Measurements from ENCODE around the gene PLAAT4. TPM values are rescaled to one million over a fixed set of nuclear protein-coding genes. Genes with fewer than 3 reads are reported as not detected.

PLAAT4 gene, protein sequence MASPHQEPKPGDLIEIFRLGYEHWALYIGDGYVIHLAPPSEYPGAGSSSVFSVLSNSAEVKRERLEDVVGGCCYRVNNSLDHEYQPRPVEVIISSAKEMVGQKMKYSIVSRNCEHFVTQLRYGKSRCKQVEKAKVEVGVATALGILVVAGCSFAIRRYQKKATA
- 25.3 TPM for total RNA-seq
- long read RNA-seq, transcript RARRES3-201 (4 exons, 749 nt) = major isoform, 6 of 8 reads
- long read RNA-seq, partial matches to known transcripts = 1 of 8 reads
- long read RNA-seq, other reads (novel, unspliced or antisense) = 0 of 8 reads

DNA sequence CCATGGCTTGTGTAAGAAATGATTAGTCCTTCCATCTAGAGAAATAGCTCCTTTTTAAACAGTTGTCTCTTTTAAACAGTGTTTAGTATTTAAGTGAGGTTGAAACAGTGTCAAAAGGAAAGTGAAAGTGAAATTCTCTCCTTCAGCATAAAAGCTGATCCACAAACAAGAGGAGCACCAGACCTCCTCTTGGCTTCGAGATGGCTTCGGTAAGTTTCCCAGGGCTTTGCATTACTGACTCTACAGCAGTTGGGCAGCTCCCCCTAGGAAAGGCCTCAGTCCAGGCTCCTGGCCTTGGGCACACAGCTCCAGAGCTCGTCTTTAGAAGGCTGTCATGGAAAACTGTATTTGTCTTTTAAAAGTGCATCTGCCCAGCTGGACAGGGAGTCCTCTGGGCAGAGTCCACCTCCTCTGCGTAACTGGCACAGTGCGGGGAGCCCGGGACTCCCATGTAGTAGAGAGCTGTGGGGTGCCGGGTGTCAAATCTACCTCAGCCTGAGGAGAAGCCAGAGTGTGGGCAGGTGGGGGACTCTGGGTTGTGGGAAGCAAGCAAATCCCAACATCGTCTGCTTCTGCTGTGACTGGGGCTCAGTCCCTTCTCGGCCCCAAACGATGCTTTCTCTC is at the start of gene PLAAT4:
Gene PLAAT4, plus strand, starts transcription at position 140 of the 624 bp plus-strand sequence. Its CDS starts 61 bp downstream, at position 201.
- ATAC-seq = peak; percentile 67
- peak; percentile 48 for DNase-seq
- intact Hi-C loops (cut with micrococcal nuclease) = no loop called here

DNA sequence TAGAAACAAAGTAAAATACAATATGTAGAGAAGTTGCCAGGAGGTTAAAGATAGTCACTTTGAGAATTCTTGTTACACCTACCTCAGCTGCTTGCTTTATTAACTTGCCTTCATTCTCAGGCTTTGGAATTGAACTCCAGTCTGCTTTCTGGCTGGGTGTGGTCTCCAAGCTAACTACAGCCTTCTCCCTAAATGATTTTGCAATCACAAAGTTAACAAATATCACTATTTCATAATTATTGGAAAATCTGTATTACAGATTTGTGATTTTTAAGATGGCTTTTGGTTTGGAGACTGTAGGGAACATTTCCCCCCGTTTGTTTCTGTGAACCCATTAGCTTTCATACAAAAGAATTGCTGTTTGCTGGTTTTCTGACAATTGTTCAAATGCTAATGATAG is 47.8 kb upstream of the PLAAT4 start:
- ATAC-seq = no peak
- DNase-seq = no peak
- intact Hi-C loops (cut with micrococcal nuclease) = no loop called here

DNA sequence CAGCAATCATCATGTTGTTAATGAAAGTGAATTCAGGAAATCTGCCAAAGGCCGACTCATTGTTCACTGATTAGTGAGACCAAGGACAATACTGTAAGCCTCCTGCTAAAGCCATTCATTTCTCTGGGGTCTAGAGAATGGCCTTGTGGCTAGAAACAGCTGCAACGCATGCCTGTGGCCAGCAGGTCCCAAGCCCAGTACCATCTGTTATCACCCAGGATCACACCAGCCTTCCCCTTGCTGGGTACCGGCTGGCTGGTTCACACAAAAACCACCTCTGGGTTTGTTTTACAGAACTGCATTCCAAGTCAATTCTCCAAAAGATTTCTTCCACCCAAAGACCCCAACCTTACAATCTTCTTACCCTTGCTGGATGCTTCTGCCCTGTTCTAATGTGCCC is 46.7 kb upstream of the PLAAT4 start:
- DNase-seq (no peak), ATAC-seq (no peak)
- intact Hi-C loops (cut with micrococcal nuclease) = no loop called here

DNA sequence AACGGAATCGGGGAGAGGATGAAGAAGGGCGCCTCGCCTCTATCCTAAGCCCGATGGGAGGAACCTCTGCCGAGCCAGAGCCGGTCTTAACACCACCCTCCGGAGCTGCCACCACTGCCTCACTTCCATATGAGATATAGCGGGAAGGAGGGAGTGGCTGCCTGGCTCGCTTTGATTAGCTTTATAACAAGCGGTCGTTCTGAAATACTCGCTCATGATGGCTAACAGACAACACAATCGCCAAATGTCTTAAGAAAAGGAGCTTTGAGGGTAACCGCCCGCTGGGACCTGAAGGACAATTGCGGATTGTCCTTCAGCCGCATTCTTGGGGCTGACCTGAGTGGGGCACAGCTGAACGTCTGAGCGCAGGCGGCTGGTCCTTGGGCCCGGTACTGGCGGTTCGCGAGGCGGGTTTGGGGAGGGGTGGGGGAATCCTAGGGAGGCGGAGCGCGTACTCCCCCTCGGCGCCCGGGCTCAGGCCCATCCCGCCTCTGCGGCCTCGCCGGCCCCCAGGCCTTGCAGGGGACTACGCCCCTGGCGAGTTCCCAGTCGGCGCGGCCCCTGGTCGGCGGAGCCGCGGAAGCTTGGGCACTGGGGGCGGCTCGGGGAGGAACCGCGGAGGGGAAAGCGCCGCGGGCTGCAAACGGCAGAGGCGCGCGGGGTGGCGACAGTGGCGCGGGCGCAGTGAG is 45.9 kb upstream of the PLAAT4 start, which contains the start of gene PLAAT5:
Gene PLAAT5, minus strand, starts transcription at position 617 of the 689 bp plus-strand sequence. Its CDS starts 133 bp downstream, at position 484.
- DNase-seq (peak; percentile 69), ATAC-seq (peak; percentile 88)
- intact Hi-C loops (cut with micrococcal nuclease) = no loop called here

DNA sequence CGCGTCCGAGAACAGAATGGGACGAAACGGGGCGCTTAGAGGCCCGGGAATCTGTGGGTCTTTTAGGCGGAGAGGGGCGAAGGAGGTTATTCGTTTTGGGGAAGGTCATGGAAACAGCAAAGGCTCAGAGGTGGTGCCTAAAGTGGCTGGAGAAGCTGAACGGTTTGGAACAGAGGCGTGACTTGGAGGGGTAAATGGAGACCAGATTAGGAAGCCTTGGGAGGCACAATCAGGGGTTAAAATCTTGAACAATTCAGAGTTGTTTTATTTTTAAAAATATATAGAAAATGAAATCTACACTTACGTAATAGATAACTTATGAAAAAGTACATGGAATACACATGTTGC is 45.4 kb upstream of the PLAAT4 start:
- no peak for DNase-seq
- ATAC-seq = no peak
- intact Hi-C loops (cut with micrococcal nuclease) = no loop called here

DNA sequence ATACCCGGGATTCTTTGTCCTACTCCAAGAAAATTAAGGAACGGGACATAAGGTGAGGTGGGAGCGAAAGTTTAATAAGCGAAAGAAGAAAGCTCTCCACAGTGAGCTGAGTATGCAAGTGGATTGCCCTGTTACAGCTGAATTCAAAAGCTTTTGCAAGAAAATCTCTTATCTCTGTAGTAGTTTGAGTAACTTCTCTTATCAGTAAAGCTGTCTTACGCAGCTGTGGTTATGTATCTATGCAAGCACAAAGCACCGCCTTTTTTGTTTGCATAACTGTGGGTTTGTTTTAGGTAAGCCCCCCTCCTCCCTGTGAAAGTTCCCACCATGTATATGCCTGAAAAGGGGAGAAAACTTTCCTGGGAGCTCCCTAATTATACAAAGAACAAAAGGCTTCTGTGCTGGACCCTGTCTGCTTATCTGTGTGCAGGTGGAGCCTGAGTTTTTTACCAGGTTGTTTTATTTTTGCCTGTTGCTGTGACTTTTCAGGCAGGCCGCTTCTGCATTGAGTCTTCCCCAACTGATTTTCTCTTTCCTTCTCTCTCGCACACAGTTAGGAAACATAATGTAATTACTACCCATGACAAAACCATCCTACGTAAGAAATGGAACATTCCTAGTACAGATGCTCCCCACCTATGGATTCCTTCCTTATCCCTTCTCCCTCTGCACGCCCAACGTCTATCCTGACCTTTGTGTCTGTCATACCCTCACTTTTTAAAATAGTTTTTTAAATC is 44.8 kb upstream of the PLAAT4 start:
- intact Hi-C loops (cut with micrococcal nuclease) = no loop called here
- no peak for DNase-seq
- ATAC-seq = no peak

DNA sequence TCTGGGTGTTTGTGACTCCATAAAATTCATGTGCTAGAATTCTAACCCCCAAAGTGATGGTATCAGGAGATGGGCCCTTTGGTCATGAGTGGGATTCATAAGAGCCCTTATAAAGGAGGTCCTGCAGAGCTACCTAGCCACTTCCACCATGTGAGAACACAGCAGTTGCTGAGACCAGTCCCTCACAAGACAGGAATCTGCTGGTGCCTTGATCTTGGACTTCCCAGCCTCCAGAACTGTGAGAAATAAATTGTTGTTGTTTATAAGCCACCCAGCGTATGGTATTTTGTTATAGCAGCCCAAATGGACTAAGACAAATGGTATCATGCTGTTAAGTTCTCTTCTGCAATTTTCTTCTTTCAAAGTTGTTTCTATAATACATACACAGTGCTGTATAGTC is 44.2 kb upstream of the PLAAT4 start:
- DNase-seq (no peak), ATAC-seq (no peak)
- intact Hi-C loops (cut with micrococcal nuclease) = no loop called here

DNA sequence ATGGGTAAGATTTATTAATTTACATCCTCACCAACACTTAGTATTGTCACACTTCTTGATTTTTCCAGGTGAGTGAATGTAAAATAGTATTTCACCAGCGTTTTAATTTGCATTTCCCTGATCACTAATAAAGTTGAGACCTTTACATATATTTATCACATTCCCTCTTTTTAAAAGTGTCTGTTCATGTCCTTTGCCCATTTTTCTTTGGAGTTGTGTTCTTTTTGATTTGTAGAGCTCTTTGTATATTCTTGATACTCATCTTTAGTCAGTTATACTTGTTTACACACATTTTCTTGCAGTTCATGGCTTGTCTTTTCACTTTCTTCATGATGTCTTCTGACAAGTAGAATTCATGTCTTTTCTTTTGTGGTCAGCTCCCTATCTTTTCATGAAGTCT is 43.5 kb upstream of the PLAAT4 start:
- no peak for ATAC-seq
- no peak for DNase-seq
- intact Hi-C loops (cut with micrococcal nuclease) = no loop called here

DNA sequence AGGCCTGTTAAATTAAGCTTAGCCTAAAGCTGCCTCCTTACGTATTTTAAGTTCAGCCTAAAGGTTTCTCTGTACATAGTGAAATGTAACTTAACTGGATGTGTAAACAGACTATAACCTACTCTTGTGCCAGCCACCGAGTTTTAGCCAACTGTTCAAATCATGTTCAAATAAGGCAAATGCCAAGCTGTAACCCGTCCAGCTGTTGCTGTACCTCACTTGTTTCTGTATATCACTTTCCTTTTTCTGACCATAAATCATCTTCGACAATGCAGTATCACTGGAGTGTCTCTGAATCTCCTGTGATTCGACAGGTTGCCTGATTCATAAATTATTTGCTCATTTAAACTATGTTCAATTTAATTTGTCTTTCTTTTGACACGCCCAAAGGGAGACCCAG is 41.6 kb upstream of the PLAAT4 start:
- DNase-seq = no peak
- no peak for ATAC-seq
- intact Hi-C loops (cut with micrococcal nuclease) = no loop called here

DNA sequence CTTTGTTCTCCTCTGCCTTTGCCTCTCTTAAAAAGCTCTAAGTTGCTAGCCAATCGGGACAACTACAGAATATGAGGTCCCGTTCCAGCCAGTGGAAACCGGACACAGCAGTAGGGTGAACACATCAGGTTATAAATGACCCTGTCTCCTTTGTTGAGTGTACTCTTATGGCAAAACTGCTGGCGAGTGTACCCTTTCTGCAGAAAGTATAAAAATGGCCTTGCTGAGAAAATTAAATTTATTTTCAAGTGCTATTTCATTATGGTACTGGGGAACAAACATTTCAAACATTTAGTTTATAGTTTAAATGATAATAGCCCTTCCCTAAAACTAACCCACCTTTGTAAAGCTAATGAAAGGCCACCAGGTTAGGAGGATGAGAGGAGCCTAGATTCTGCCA is 36.7 kb upstream of the PLAAT4 start:
- intact Hi-C loops (cut with micrococcal nuclease) = no loop called here
- DNase-seq (no peak), ATAC-seq (no peak)

DNA sequence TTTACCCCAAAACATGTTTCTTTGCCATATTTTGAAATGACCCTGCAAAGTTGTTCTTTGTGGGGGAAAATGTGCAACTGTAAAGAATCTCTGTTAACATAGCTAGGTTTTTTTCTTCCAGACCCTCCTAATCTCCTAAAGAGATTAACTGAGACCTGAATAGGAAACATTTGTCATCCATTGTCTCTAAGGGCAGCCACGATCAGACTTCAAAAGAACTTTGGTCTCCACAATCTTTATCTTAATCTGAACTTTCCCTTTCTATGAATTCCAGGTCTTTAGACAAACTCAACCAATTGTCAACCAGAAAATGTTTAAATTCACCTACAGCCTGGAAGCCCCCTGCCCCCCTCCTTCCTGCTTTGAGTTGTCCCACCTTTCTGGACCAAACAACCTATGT is 35.4 kb upstream of the PLAAT4 start:
- DNase-seq = no peak
- ATAC-seq = no peak
- intact Hi-C loops (cut with micrococcal nuclease) = no loop called here

DNA sequence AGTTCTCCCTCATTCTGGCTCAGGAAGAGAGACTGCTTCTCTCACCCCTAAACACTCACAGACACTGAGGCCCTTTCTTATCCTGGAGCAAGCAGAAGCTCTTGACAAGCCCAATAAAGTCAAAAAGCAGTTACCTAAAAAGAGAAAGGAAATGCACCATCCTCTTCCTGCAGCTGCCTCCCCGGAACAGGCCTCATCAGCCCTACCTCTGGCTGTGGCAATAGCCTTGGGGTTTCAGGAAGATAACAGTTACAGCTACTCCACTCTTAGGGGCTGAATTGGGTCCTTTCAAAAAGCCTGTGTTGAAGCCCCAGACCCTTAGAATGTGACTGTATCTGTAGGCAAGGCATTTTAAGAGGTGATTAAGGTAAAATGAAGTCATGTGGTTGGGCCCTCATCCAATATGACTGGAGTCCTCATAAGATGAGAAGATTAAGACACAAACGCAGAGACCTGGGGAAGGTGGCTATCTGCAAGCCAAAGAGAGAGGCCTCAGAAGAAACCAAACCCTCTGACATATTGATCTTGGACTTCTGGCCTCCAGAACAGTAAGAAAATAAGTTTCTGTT is 34.3 kb upstream of the PLAAT4 start:
- intact Hi-C loops (cut with micrococcal nuclease) = no loop called here
- DNase-seq (no peak), ATAC-seq (no peak)

DNA sequence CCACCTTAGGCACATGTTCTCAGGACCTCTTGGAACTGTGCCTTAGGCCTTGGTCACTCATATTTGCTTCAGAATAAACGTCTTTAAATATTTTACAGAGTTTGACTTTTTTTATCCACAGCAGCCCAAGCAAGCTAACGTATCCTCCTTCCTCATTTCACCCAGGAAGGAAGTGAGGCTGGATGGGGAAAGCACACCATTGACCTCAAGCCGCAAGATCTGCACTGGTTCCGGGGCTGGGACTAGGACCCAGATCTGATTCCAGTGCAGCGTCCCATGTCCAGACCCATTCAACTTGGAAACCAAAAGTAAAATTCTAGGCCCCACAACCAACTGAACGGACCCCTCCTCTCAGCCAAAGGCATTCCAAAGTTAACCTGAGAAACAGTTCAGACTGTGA is 33.1 kb upstream of the PLAAT4 start:
- no peak for ATAC-seq
- intact Hi-C loops (cut with micrococcal nuclease) = no loop called here
- no peak for DNase-seq

DNA sequence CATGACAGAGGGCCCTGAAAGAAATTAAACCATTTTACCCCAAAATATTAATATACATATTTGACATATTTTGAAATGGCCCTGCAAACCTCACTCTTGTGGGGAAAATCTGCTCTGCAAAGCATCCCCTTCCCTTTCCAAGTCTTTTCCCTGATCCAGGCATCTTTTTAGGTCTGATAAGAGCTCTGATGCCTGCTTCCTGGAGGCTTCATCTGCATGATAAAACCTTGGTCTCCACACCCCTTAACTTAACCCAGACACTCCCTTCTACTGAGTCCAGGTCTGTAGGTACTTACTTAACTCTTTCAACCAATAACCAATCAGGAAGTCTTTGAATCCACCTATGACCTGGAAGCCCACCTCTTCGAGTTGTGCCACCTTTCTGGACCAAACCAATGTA is 32.6 kb upstream of the PLAAT4 start:
- ATAC-seq = no peak
- DNase-seq = no peak
- intact Hi-C loops (cut with micrococcal nuclease) = no loop called here

DNA sequence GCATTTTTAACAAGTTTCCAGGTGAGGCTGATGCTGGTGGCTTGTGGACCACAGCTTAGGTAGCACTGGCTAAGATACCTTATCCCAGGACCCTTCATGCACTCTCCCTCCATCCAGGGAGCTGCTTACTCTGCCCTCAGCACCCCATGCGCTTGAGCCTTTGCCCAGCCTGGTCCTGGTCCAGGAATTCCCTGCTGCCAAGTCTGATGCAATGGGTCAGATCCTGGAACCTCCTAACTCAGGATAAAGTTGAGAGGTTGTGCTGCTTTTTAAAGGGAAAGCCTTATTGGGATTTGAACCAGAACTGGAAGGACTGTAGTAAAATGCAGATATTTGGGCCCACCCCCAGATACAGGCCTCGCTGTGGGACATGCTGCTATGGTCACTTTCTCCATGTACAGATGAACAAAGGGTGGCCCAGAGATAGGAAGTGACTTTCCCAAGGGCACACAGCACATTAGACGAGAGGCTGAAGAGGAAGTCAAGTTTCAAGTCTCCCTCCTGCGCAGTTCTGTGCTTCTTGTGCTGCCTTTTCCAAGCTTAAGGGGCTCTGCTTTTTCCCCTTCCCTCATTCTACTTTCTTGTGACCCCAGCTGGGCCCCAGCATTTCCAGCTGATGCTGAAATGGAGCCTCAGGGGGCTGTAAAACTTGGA is 31.5 kb upstream of the PLAAT4 start:
- intact Hi-C loops (cut with micrococcal nuclease) = no loop called here
- DNase-seq = peak; percentile 75

DNA sequence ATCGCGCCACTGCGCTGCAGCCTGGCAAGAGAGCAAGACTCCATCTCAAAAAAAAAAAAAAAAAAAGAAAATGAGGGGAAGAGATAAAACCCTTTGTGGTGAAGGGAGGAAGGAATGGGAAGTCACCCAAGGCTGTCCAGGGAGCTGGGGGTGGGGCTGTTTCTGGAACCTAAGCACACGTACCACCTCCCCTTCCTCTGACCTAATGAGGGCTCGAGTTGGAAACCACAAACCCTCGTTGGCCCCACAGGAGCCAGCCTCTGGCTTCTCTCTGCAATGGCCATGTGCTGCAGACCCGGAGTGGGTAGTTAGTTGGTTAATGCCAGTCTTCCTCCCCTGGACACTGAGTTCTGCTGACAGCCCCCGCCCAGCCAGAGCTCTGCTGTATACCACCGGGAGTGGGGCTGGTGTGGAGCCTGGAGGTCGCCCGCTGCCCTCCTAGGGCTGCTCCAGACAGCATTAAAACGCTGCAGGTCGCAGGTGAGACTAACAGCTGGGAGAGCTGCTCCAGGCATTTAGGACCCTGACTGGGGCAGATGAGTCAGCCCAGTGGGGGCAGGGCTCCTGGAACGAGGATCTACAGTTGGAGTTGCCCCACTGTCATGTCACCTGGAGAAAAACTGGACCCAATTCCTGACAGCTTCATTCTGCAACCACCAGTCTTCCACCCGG is 30.6 kb upstream of the PLAAT4 start, which contains the start of gene LGALS12:
Gene LGALS12, plus strand, starts transcription at position 228 of the 672 bp plus-strand sequence. Its CDS starts 375 bp downstream, at position 603.
- intact Hi-C loops (cut with micrococcal nuclease) = no loop called here
- DNase-seq = no peak
- ATAC-seq = no peak

More for the DNA sequence above, 31.5 kb upstream of the PLAAT4 start:
- peak; percentile 83 for ATAC-seq

DNA sequence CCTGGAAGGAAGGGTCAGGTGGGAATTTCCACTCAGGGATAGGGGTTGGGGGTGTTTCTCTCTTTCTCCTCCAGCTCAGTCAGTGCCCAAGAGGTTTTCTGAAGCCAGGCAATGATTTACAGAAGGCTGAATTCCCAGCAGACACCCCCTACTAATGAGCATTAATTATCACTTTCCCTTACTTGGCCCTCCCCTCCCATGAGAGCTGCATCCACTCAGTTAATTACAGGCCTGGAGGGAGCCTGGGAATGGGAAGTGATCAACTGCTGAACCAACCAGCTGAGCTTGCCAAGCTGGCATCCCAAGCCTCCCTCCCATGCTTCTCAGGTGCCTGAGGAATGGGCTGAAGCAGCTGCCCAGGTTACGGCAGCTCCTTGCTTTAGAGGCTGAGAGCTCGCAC is 29.7 kb upstream of the PLAAT4 start:
- intact Hi-C loops (cut with micrococcal nuclease) = no loop called here

DNA sequence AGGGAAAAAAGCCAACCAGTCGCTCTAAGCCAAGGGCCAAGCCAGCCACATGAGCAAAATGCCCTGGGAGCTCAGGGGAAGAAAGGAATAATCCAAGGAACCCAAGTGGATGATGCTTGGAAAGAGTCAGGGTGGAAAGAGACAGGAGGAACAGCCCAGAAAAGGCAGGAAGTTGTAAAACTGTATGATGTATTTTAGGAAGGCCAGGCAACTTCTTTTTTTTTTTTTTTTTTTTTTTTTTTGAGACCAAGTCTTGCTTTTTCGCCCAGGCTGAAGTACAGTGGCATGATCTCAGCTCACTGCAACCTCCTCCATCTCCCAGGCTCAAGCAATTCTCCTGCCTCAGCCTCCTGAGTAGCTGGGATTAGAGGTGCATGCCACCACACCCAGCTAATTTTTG is 29.1 kb upstream of the PLAAT4 start:
- intact Hi-C loops (cut with micrococcal nuclease) = no loop called here
- DNase-seq = no peak
- no peak for ATAC-seq

More for the DNA sequence above, 29.7 kb upstream of the PLAAT4 start:
- ATAC-seq (no peak), DNase-seq (no peak)
